A673 (cell line): ENCODE data around the gene ZNF511. TPM values are rescaled to one million over a fixed set of nuclear protein-coding genes. Genes with fewer than 3 reads are reported as not detected.

Source experiments
- BruUV-seq: library from RNA; stranded (reverse); fragments of 400-500 nt; replicated peaks from 2 replicates; lab custom pipeline; 2021; lab: Mats Ljungman, UMichigan
- CTCF ChIA-PET: fragments of 300-600 bp; sonication (Branson Sonifier 250); formaldehyde crosslinking; loops from one replicate; lab custom pipeline; 2022; ENCODE audit warnings: antibody characterized with exemption; lab: Charles Lee
- POLR2A ChIA-PET: fragments of 300-600 bp; sonication (Branson Sonifier 250); formaldehyde crosslinking; loops from one replicate; lab custom pipeline; 2022; ENCODE audit warnings: antibody characterized with exemption; ENCODE audit not compliant: low non-redundant PET; lab: Charles Lee
- DNase-seq: peaks from one replicate; pipeline ENCODE4 v3.0.0-alpha.2; 2015; ENCODE audit warnings: low spot score
- H3K27ac ChIP-seq: fragments of 200-600 bp; sonication (generic); 2 replicates; pipeline ENCODE4 v1.5.1; 2016; ENCODE audit warnings: mixed run types, low read depth, mild to moderate bottlenecking, mixed read lengths, antibody characterized with exemption, low read length; ENCODE audit not compliant: poor library complexity, severe bottlenecking
- H3K27me3 ChIP-seq: fragments of 200-600 bp; sonication (generic); replicated peaks from 2 replicates; pipeline ENCODE4 v1.6.1; 2017; ENCODE audit warnings: mixed run types, low read depth, mild to moderate bottlenecking, mixed read lengths, antibody characterized with exemption, low read length; ENCODE audit not compliant: insufficient read depth, poor library complexity
- H3K36me3 ChIP-seq: fragments of 200-600 bp; sonication (generic); 2 replicates; pipeline ENCODE4 v1.6.1; 2016; ENCODE audit warnings: mixed run types, mild to moderate bottlenecking, mixed read lengths, antibody characterized with exemption, low read length; ENCODE audit not compliant: insufficient read depth, poor library complexity, severe bottlenecking
- H3K4me1 ChIP-seq: fragments of 200-600 bp; sonication (generic); 2 replicates; pipeline ENCODE4 v1.6.1; 2017; ENCODE audit warnings: mixed run types, mild to moderate bottlenecking, mixed read lengths, antibody characterized with exemption, low read length; ENCODE audit not compliant: insufficient read depth, poor library complexity, severe bottlenecking
- H3K4me3 ChIP-seq: fragments of 200-600 bp; sonication (generic); 2 replicates; pipeline ENCODE4 v1.5.1; 2016; ENCODE audit warnings: low read depth, mixed run types, mild to moderate bottlenecking, mixed read lengths, low read length; ENCODE audit not compliant: poor library complexity, severe bottlenecking
- H3K9me3 ChIP-seq: fragments of 200-600 bp; sonication (generic); 2 replicates; pipeline ENCODE4 v1.6.1; 2016; ENCODE audit warnings: mixed run types, low read depth, mild to moderate bottlenecking, mixed read lengths, antibody characterized with exemption, low read length; ENCODE audit not compliant: poor library complexity, severe bottlenecking
- CTCF ChIP-seq: fragments of 300-800, 200-600 bp; sonication (generic); conservative IDR thresholded peaks from 2 replicates; pipeline ENCODE4 v1.5.1; 2017; ENCODE audit warnings: low read depth, mild to moderate bottlenecking, antibody characterized with exemption, low read length, moderate library complexity, mixed read lengths
- EZH2 ChIP-seq: fragments of 200-600 bp; sonication (generic); IDR thresholded peaks from 2 replicates; pipeline ENCODE4 v1.6.1; 2017; ENCODE audit warnings: borderline replicate concordance, low read depth, mild to moderate bottlenecking, mixed read lengths, antibody characterized with exemption, low read length; ENCODE audit not compliant: poor library complexity, severe bottlenecking
- intact Hi-C: fragments of 100-400 bp; cut with micrococcal nuclease; formaldehyde crosslinking; loops from one replicate; pipeline ENCODE4 v1.10.0; 2022; ENCODE audit not compliant: unreplicated experiment
- total RNA-seq: library from RNA; stranded (reverse); gene quantifications from 2 replicates; pipeline ENCODE4 v1.2.3, GENCODE V29; 2021

The ZNF511 gene
- total RNA-seq, 1 experiment from 2014 or later: 61.4 TPM

- ChIA-PET CTCF (no interaction called here), POLR2A (interaction anchor here (0.6 kb wide), 1 partner anchor 24 kb away, joined by 9 read pairs; no protein-coding TSS in a partner anchor)
- Histone ChIP-seq H3K36me3 (no peaks in the 10 kb centered on the region), H3K9me3 (no peaks in the 10 kb centered on the region), H3K4me3 (no peak within 1 kb of the TSS), H3K27ac (no peak within 1 kb of the TSS), H3K4me1 (no peaks in the 10 kb centered on the region), H3K27me3 (peaks cover 15% of the 10 kb centered on the region)
- no peak for TF ChIP-seq CTCF
- TF ChIP-seq EZH2: no peak
- intact Hi-C loops: no loop called here
- DNase-seq: no peak
- BruUV-seq: no TSS peak
These were observed 32.1 kb upstream of the ZNF511 start, which contains the start of gene ADAM8 for GRCh38 chr10:133276435-133277201. Gene ADAM8, minus strand, starts transcription at chr10:133276868. Its CDS starts 51 bp downstream, at chr10:133276817.

- no peak overlapping the region for H3K27ac ChIP-seq
- H3K4me3 ChIP-seq: no peak overlapping the region
- POLR2A ChIA-PET: interaction anchor here (0.6 kb wide), 1 partner anchor 23 kb away, joined by 9 read pairs; no protein-coding TSS in a partner anchor
- TF ChIP-seq EZH2 (no peak), CTCF (no peak)
- no peaks in the 10 kb centered on the region for H3K4me1 ChIP-seq
- intact Hi-C loops: no loop called here
- H3K9me3 ChIP-seq: no peaks in the 10 kb centered on the region
- BruUV-seq: no TSS peak
- peaks cover 15% of the 10 kb centered on the region for H3K27me3 ChIP-seq
- peaks cover 4% of the 10 kb centered on the region for H3K36me3 ChIP-seq
- CTCF ChIA-PET: interaction anchor here (0.6 kb wide), 1 partner anchor 47 kb away, joined by 3 read pairs; no protein-coding TSS in a partner anchor
- DNase-seq: no peak
These were observed 31.3 kb upstream of the ZNF511 start for GRCh38 chr10:133277277-133277992.

GRCh38 chr10:133277993-133278576 lies 30.6 kb upstream of the ZNF511 start:
- no peak for TF ChIP-seq EZH2
- no peak for TF ChIP-seq CTCF
- Histone ChIP-seq H3K4me3 (no peak overlapping the region), H3K27me3 (peaks cover 15% of the 10 kb centered on the region), H3K36me3 (peaks cover 8% of the 10 kb centered on the region), H3K27ac (no peak overlapping the region), H3K9me3 (no peaks in the 10 kb centered on the region), H3K4me1 (no peaks in the 10 kb centered on the region)
- intact Hi-C loops: no loop called here
- POLR2A ChIA-PET: no interaction called here
- no TSS peak for BruUV-seq
- CTCF ChIA-PET: interaction anchor here (0.6 kb wide), 1 partner anchor 47 kb away, joined by 3 read pairs; no protein-coding TSS in a partner anchor
- DNase-seq: no peak
